Hepatocyte (in vitro differentiated cells): ENCODE measurements around the gene OXER1. TPM values are rescaled to one million over a fixed set of nuclear protein-coding genes. Genes with fewer than 3 reads are reported as not detected.

ENCODE experiments used
- DNase-seq: peaks from one replicate; pipeline ENCODE4 v3.0.0-alpha.2; 2016; ENCODE audit warnings: low spot score
- H2AFZ ChIP-seq: fragments of 200-600 bp; sonication (generic); 2 replicates; pipeline ENCODE4 v1.6.0; 2016; ENCODE audit warnings: antibody characterized with exemption, mild to moderate bottlenecking
- H3K27ac ChIP-seq: fragments of 200-600 bp; sonication (generic); 2 replicates; pipeline ENCODE4 v1.5.1; 2016; ENCODE audit warnings: mild to moderate bottlenecking
- H3K27me3 ChIP-seq: fragments of 200-600 bp; sonication (generic); 2 replicates; pipeline ENCODE4 v1.6.1; 2016
- H3K36me3 ChIP-seq: fragments of 200-600 bp; sonication (generic); replicated peaks from 2 replicates; pipeline ENCODE4 v1.5.1; 2016; ENCODE audit warnings: low read depth; ENCODE audit not compliant: insufficient read depth
- H3K4me1 ChIP-seq: fragments of 200-600 bp; sonication (generic); 2 replicates; pipeline ENCODE4 v1.5.1; 2016; ENCODE audit warnings: mild to moderate bottlenecking, moderate library complexity; ENCODE audit not compliant: insufficient read depth
- H3K4me2 ChIP-seq: fragments of 200-600 bp; sonication (generic); 2 replicates; pipeline ENCODE4 v1.6.0; 2016
- H3K4me3 ChIP-seq: fragments of 200-600 bp; sonication (generic); 2 replicates; pipeline ENCODE4 v1.5.1; 2016; ENCODE audit warnings: mild to moderate bottlenecking
- H3K79me2 ChIP-seq: fragments of 200-600 bp; sonication (generic); 2 replicates; pipeline ENCODE4 v1.6.0; 2017; ENCODE audit warnings: mild to moderate bottlenecking
- H3K9me2 ChIP-seq: fragments of 200-600 bp; sonication (generic); replicated peaks from 2 replicates; pipeline ENCODE4 v1.6.0; 2017; ENCODE audit warnings: mild to moderate bottlenecking; ENCODE audit not compliant: insufficient read depth
- H3K9me3 ChIP-seq: fragments of 200-600 bp; sonication (generic); 2 replicates; pipeline ENCODE4 v1.5.1; 2016; ENCODE audit warnings: low read depth, mild to moderate bottlenecking
- H4K20me1 ChIP-seq: fragments of 200-600 bp; sonication (generic); 2 replicates; pipeline ENCODE4 v1.6.0; 2016; ENCODE audit warnings: mild to moderate bottlenecking; ENCODE audit not compliant: insufficient read depth, poor library complexity, severe bottlenecking
- CTCF ChIP-seq: fragments of 200-600 bp; sonication (generic); IDR thresholded peaks from 2 replicates; pipeline ENCODE4 v1.5.1; 2016; ENCODE audit warnings: antibody characterized with exemption, mild to moderate bottlenecking; ENCODE audit not compliant: poor library complexity
- EZH2 ChIP-seq: fragments of 200-600 bp; sonication (generic); IDR thresholded peaks from 2 replicates; pipeline ENCODE4 v1.6.1; 2016; ENCODE audit warnings: antibody characterized with exemption, mild to moderate bottlenecking, borderline replicate concordance
- EZH2phosphoT487 ChIP-seq: fragments of 200-600 bp; sonication (generic); IDR thresholded peaks from one replicate; pipeline ENCODE4 v1.6.1; 2018; ENCODE audit warnings: antibody characterized with exemption, mild to moderate bottlenecking, low read depth, moderate library complexity; ENCODE audit not compliant: unreplicated experiment, severe bottlenecking
- WGBS: methylation state at CpG from one replicate; pipeline ENCODE4 v1.1.6; 2016; ENCODE audit warnings: low lambda C conversion rate; ENCODE audit errors: missing lambda C conversion rate; 5-methylcytosine and 5-hydroxymethylcytosine counted together
- polyA plus RNA-seq: library from polyadenylated mRNA; unstranded; fragments of >200 nt; fragmentation: Nextera tagmentation; extraction: Ambion mirVana; gene quantifications from 2 replicates; pipeline ENCODE4 v1.2.1, GENCODE V29; 2016
- total RNA-seq: library from RNA; depleted of rRNA; stranded (reverse); fragments of >200 nt; gene quantifications from 2 replicates; pipeline ENCODE4 v1.2.3, GENCODE V29; 2014

Gene OXER1
- total and polyA plus RNA-seq, 2 experiments from 2014 or later = 5.1 to 9.5 TPM

- no peak overlapping the region for H3K4me3 ChIP-seq
- H3K27ac ChIP-seq = no peak overlapping the region
- H3K27me3 ChIP-seq = no peaks in the 10 kb centered on the region
- no peak for TF ChIP-seq EZH2phosphoT487
- TF ChIP-seq CTCF = no peak
- TF ChIP-seq EZH2 = no peak
- WGBS = 92% methylated on average over 5 of the region's 5 CpGs
- DNase-seq = no peak
- H3K9me3 ChIP-seq = no peaks in the 10 kb centered on the region
- no peak overlapping the region for H2AFZ ChIP-seq
- H3K36me3 ChIP-seq = no peaks in the 10 kb centered on the region
- H3K79me2 ChIP-seq = no peaks in the 10 kb centered on the region
- no peaks in the 10 kb centered on the region for H3K9me2 ChIP-seq
- H3K4me2 ChIP-seq = no peak overlapping the region
- peaks cover 14% of the 10 kb centered on the region for H3K4me1 ChIP-seq
- H4K20me1 ChIP-seq = no peaks in the 10 kb centered on the region
Observed at GRCh38 chr2:42808301-42808700, 44.4 kb upstream of the OXER1 start.

GRCh38 chr2:42806786-42807185, 42.9 kb upstream of the OXER1 start:
- H3K9me3 ChIP-seq = no peaks in the 10 kb centered on the region
- H3K4me2 ChIP-seq = no peak overlapping the region
- DNase-seq = no peak
- H3K27ac ChIP-seq = no peak overlapping the region
- TF ChIP-seq CTCF (no peak), EZH2 (no peak), EZH2phosphoT487 (no peak)
- no peaks in the 10 kb centered on the region for H3K79me2 ChIP-seq
- H2AFZ ChIP-seq = no peak overlapping the region
- H3K9me2 ChIP-seq = no peaks in the 10 kb centered on the region
- peaks cover 12% of the 10 kb centered on the region for H3K4me1 ChIP-seq
- 92% methylated on average over 6 of the region's 6 CpGs for WGBS
- H3K4me3 ChIP-seq = no peak overlapping the region
- H3K36me3 ChIP-seq = no peaks in the 10 kb centered on the region
- no peaks in the 10 kb centered on the region for H3K27me3 ChIP-seq
- H4K20me1 ChIP-seq = no peaks in the 10 kb centered on the region

GRCh38 chr2:42804891-42805290, 41.0 kb upstream of the OXER1 start:
- no peak overlapping the region for H2AFZ ChIP-seq
- H3K36me3 ChIP-seq = no peaks in the 10 kb centered on the region
- peaks cover 4% of the 10 kb centered on the region for H3K4me1 ChIP-seq
- H3K9me2 ChIP-seq = no peaks in the 10 kb centered on the region
- no peak overlapping the region for H3K27ac ChIP-seq
- H3K79me2 ChIP-seq = no peaks in the 10 kb centered on the region
- no peaks in the 10 kb centered on the region for H3K9me3 ChIP-seq
- WGBS = 78% methylated on average over 5 of the region's 5 CpGs
- no peaks in the 10 kb centered on the region for H3K27me3 ChIP-seq
- H3K4me2 ChIP-seq = no peak overlapping the region
- TF ChIP-seq EZH2 = no peak
- no peak for TF ChIP-seq EZH2phosphoT487
- H3K4me3 ChIP-seq = no peak overlapping the region
- DNase-seq = no peak
- H4K20me1 ChIP-seq = no peaks in the 10 kb centered on the region

- 92% methylated on average over 3 of the region's 3 CpGs for WGBS
- DNase-seq = no peak
- Histone ChIP-seq H3K4me3 (no peak overlapping the region), H3K4me2 (no peak overlapping the region), H3K9me2 (no peaks in the 10 kb centered on the region), H3K27me3 (no peaks in the 10 kb centered on the region), H2AFZ (no peak overlapping the region), H3K9me3 (no peaks in the 10 kb centered on the region), H3K27ac (no peak overlapping the region), H3K4me1 (peaks cover 4% of the 10 kb centered on the region), H4K20me1 (no peaks in the 10 kb centered on the region), H3K79me2 (no peaks in the 10 kb centered on the region), H3K36me3 (no peaks in the 10 kb centered on the region)
- TF ChIP-seq CTCF = no peak
- TF ChIP-seq EZH2phosphoT487 = no peak
- no peak for TF ChIP-seq EZH2
Observed at GRCh38 chr2:42804338-42804737, 40.4 kb upstream of the OXER1 start.
